MCF 10A (cell line): Measurements from ENCODE around the gene KRT76. TPM values are rescaled to one million over a fixed set of nuclear protein-coding genes. Genes with fewer than 3 reads are reported as not detected.

ENCODE experiments used
- BruUV-seq: library from RNA; stranded (reverse); fragments of 400-500 nt; replicated peaks from 2 replicates; lab custom pipeline; 2021; lab: Mats Ljungman, UMichigan
- CTCF ChIA-PET: fragments of 300-600 bp; sonication (Branson Sonifier 250); formaldehyde crosslinking; extraction: SDS; loops from one replicate; lab custom pipeline; 2021; ENCODE audit warnings: antibody characterized with exemption, inconsistent platforms; lab: Yijun Ruan, JAX
- POLR2A ChIA-PET: fragments of 300-600, 350-650 bp; sonication (Branson Sonifier 250); formaldehyde crosslinking; extraction: SDS; loops from one replicate; lab custom pipeline; 2020; ENCODE audit warnings: antibody characterized with exemption, inconsistent platforms; lab: Yijun Ruan, JAX
- DNase-seq: peaks from one replicate; pipeline ENCODE4 v3.0.0-alpha.2; 2018; ENCODE audit not compliant: unreplicated experiment
- H3K27ac Mint-ChIP-seq: one replicate; pipeline ENCODE4 v1.8.0; 2022; ENCODE audit warnings: mild to moderate bottlenecking, low read depth, mixed read lengths; ENCODE audit not compliant: unreplicated experiment
- H3K27me3 Mint-ChIP-seq: one replicate; pipeline ENCODE4 v1.8.0; 2022; ENCODE audit warnings: mixed read lengths; ENCODE audit not compliant: insufficient read depth, unreplicated experiment
- H3K36me3 Mint-ChIP-seq: one replicate; pipeline ENCODE4 v1.8.0; 2022; ENCODE audit warnings: mild to moderate bottlenecking, moderate library complexity, mixed read lengths; ENCODE audit not compliant: insufficient read depth, unreplicated experiment
- H3K4me1 Mint-ChIP-seq: one replicate; pipeline ENCODE4 v1.8.0; 2022; ENCODE audit warnings: mixed read lengths; ENCODE audit not compliant: insufficient read depth, unreplicated experiment
- H3K4me3 Mint-ChIP-seq: one replicate; pipeline ENCODE4 v1.8.0; 2022; ENCODE audit warnings: mild to moderate bottlenecking, moderate library complexity, mixed read lengths; ENCODE audit not compliant: unreplicated experiment
- H3K9me3 Mint-ChIP-seq: one replicate; pipeline ENCODE4 v1.8.0; 2022; ENCODE audit warnings: mixed read lengths; ENCODE audit not compliant: unreplicated experiment
- intact Hi-C: fragments of 100-400 bp; cut with micrococcal nuclease; formaldehyde crosslinking; loops from 2 replicates; pipeline ENCODE4 v1.14.1; 2022
- total RNA-seq: library from RNA; stranded (reverse); gene quantifications from 2 replicates; pipeline ENCODE4 v1.2.3, GENCODE V29; 2022
- TF ChIP-seq, protein P1 (sequence below): fragments of 200-600 bp; IDR thresholded peaks from one replicate; pipeline ENCODE4 v1.8.0; 2022; ENCODE audit warnings: antibody characterized with exemption, mild to moderate bottlenecking; ENCODE audit not compliant: unreplicated experiment

The KRT76 gene
- total RNA-seq, 1 experiment from 2014 or later = not detected

DNA sequence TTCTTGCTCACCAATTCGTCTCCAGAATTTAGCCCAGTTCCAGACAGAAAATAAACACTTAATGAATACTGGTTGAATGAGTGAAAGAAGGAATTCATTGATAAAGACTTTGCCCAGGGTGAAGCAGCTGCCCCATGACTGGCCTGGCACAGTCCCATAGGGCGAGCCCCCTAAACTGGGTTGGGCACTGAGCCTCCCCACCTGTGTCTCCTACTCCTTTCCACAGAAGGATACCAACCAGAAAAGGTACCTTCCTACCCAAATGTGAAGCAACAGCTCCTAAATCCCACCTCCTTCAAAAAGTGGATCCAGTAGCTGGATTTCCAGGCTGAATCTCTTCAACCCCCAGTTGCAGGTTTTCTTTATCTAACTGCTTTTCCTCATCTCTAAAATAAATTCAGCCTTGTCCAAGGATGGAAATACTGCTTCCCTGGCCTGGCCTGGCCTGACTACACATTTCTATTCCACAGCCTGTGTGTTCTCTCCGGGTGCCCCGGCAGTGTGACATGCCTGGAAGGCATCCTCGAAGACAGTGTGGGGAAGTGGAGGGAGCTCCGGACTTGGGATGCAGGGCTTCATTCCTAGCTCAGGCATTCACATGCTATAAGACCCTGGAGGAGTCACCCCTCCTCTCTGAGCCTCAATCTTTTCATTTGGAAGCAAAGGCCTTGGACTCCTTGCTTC, 11.2 kb upstream of the KRT76 start:
- Mint-ChIP-seq H3K4me3 (no peak overlapping the region), H3K4me1 (no peaks in the 10 kb centered on the region), H3K27me3 (peaks cover 29% of the 10 kb centered on the region), H3K36me3 (no peaks in the 10 kb centered on the region), H3K27ac (no peak overlapping the region), H3K9me3 (peaks cover 7% of the 10 kb centered on the region)
- ChIA-PET CTCF (interaction anchor here (0.7 kb wide), 1 partner anchor 204 kb away, joined by 3 read pairs; no protein-coding TSS in a partner anchor), POLR2A (interaction anchor here (1.9 kb wide), 1 partner anchor 10 kb away, joined by 4 read pairs; no protein-coding TSS in a partner anchor)
- TF ChIP-seq, protein P1, sequence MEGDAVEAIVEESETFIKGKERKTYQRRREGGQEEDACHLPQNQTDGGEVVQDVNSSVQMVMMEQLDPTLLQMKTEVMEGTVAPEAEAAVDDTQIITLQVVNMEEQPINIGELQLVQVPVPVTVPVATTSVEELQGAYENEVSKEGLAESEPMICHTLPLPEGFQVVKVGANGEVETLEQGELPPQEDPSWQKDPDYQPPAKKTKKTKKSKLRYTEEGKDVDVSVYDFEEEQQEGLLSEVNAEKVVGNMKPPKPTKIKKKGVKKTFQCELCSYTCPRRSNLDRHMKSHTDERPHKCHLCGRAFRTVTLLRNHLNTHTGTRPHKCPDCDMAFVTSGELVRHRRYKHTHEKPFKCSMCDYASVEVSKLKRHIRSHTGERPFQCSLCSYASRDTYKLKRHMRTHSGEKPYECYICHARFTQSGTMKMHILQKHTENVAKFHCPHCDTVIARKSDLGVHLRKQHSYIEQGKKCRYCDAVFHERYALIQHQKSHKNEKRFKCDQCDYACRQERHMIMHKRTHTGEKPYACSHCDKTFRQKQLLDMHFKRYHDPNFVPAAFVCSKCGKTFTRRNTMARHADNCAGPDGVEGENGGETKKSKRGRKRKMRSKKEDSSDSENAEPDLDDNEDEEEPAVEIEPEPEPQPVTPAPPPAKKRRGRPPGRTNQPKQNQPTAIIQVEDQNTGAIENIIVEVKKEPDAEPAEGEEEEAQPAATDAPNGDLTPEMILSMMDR = no peak
- BruUV-seq = no TSS peak
- no peak for DNase-seq
- intact Hi-C loops = no loop called here

DNA sequence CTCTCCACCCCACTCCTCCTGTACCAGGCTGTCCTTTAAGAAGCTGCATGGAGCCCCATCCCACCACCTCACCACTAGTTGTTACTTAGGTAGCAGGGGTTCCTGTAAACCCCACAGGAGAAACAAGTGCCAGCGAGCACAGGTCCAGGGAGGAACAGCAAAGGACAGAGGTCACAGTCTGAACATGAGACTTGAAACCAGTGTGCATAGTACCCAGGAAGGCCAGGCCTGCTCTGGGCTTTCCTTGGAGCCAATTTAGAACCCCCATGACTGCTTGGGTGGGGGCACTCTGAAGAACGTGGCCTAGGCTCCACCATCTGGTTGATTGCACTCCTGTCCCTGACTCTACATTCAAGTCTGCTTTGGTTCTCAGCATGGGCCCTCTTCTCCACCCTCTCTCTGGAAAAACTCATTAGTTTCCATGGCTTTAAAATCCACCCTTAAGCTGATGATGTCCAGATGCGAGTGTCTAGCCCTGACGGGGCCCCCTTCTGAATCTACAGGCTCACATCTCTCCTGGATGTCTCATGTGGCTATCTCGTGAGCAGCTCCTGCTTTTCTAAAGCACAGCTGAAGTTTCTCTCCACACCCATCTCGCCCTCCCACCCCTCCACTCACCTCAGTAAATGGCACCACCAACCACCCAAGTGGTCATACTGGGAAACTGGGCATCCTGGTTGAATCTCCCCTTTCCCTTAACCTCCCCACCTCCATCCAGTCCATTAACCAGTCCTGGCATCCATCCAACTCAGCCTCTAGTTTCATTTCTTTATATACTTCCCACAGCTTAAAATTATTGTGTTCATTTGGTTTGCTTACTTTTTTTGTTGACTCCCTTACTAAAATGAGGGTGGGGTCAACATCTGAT, 10.4 kb upstream of the KRT76 start:
- H3K36me3 Mint-ChIP-seq = no peaks in the 10 kb centered on the region
- H3K4me3 Mint-ChIP-seq = no peak overlapping the region
- ChIA-PET CTCF (interaction anchor here (0.7 to 1.1 kb wide), 2 partner anchors 13 to 204 kb away, joined by 3 read pairs; no protein-coding TSS in a partner anchor), POLR2A (interaction anchor here (1.9 kb wide), 1 partner anchor 11 kb away, joined by 4 read pairs; no protein-coding TSS in a partner anchor)
- TF ChIP-seq, protein P1 = no peak
- intact Hi-C loops = no loop called here
- peak; percentile 4 for DNase-seq
- no peaks in the 10 kb centered on the region for H3K4me1 Mint-ChIP-seq
- H3K9me3 Mint-ChIP-seq = peaks cover 7% of the 10 kb centered on the region
- no TSS peak for BruUV-seq
- no peak overlapping the region for H3K27ac Mint-ChIP-seq
- peaks cover 31% of the 10 kb centered on the region for H3K27me3 Mint-ChIP-seq

DNA sequence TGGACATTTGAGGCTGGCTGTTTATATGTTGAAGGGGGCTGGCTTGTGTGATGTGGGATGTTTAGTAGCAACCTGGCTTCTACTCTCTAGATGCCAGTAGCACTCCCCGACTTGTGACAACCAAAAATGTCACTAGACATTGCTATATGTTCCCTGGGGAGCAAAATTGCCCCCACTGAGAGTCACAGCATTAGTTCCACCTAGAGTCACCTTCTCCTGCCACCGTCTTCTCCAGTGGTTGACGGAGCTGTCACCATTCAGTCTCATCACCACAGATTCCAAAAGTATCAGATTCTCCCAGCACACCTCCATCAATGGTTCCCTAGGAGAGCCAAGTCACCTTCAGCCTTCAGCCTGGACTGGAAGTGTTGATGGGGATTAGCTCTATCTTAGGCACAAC, 7.8 kb upstream of the KRT76 start:
- H3K9me3 Mint-ChIP-seq = peaks cover 7% of the 10 kb centered on the region
- H3K4me1 Mint-ChIP-seq = no peaks in the 10 kb centered on the region
- ChIA-PET CTCF (no interaction called here), POLR2A (no interaction called here)
- no peak for DNase-seq
- intact Hi-C loops = no loop called here
- no peaks in the 10 kb centered on the region for H3K36me3 Mint-ChIP-seq
- TF ChIP-seq, protein P1 = no peak
- H3K27ac Mint-ChIP-seq = no peak overlapping the region
- H3K4me3 Mint-ChIP-seq = no peak overlapping the region
- BruUV-seq = no TSS peak
- H3K27me3 Mint-ChIP-seq = peaks cover 48% of the 10 kb centered on the region
